ENCODE results near the gene PHACTR4.

DNA sequence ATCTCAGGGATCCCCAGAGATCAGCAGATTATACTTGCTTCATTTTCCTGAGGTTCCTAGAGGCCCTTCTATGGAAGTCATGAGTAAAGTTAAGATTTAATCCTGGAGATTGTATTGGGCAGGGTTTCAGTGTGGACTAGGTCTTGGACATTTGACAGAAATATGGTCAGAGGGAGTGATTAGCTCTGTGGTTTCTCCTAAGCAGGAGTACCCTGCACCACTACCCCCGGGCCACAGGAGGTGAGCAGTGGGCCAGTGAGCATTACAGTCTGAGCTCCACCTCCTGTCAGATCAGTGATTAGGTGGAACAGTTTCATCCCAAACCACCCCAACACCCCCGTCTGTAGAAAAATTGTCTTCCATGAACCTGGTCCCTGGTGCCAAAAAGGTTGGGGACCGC, 43.2 kb downstream of the PHACTR4 start:
- TF ChIP-seq, protein P1, sequence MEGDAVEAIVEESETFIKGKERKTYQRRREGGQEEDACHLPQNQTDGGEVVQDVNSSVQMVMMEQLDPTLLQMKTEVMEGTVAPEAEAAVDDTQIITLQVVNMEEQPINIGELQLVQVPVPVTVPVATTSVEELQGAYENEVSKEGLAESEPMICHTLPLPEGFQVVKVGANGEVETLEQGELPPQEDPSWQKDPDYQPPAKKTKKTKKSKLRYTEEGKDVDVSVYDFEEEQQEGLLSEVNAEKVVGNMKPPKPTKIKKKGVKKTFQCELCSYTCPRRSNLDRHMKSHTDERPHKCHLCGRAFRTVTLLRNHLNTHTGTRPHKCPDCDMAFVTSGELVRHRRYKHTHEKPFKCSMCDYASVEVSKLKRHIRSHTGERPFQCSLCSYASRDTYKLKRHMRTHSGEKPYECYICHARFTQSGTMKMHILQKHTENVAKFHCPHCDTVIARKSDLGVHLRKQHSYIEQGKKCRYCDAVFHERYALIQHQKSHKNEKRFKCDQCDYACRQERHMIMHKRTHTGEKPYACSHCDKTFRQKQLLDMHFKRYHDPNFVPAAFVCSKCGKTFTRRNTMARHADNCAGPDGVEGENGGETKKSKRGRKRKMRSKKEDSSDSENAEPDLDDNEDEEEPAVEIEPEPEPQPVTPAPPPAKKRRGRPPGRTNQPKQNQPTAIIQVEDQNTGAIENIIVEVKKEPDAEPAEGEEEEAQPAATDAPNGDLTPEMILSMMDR (optimal IDR thresholded peaks at IDR 0.05 in 1 of 3, IDR thresholded peaks at IDR 0.05 in 1 of 3, conservative IDR thresholded peaks at IDR 0.05 in 1 of 3; ENCODE audit: extremely low read depth in 1 of 3, insufficient read depth in 2 of 3, low read length in 3 of 3), result peak in 1 of 3 experiments; percentile 6
- TF ChIP-seq EZH2 (IDR thresholded peaks at IDR 0.05; ENCODE audit: low read length), result no peak

Data from keratinocyte (primary cell).